Pancreas (tissue), 10 donors: Measurements from ENCODE around the gene STKLD1. TPM values are rescaled to one million over a fixed set of nuclear protein-coding genes. Genes with fewer than 3 reads are reported as not detected.
A peak's percentile ranks its signal among the peaks of the same experiment; 100 is the strongest.
"Not testable (repeated sequence)": the region's sequence is repeated elsewhere in the genome, so short reads cannot be mapped to it uniquely, and the experiment has no call there.

Experiments
- ATAC-seq, 4 donors: fragments of 200-7000 bp; cut with Tn5 transposase; one replicate each; pipeline versions ENCODE4 v1.8.0 to v1.9.1; 2020; ENCODE audit warnings: mild to moderate bottlenecking in 4 of 4, moderate library complexity in 4 of 4
- DNase-seq, 6 donors: peaks; one replicate each; pipeline ENCODE4 v3.0.0-alpha.2; 2020
- FAIRE-seq: peaks from 2 replicates; lab custom pipeline; 2012; peaks lifted over from hg19 to GRCh38; lab: Jason Lieb, UNC
- H3K27ac ChIP-seq, 4 donors: fragments of 200-600 bp; sonication (generic); 1 replicate in 3 of 4; 2 replicates in 1 of 4; pipeline versions ENCODE4 v1.5.0 to v1.8.0; 2020
- H3K27me3 ChIP-seq, 4 donors: fragments of 200-600 bp; one replicate each; pipeline ENCODE4 v1.8.0; 2021
- H3K36me3 ChIP-seq, 3 donors: fragments of 200-600 bp; sonication (generic) in 1 of 3; one replicate each; pipeline versions ENCODE4 v1.5.0 to v1.8.0; 2020 to 2021
- H3K4me1 ChIP-seq, 3 donors: fragments of 200-600 bp; one replicate each; pipeline ENCODE4 v1.8.0; 2021
- H3K4me3 ChIP-seq, 4 donors: fragments of 200-600 bp; sonication (generic) in 2 of 4; one replicate each; pipeline versions ENCODE4 v1.5.0 to v1.8.0; 2020 to 2021
- H3K9me3 ChIP-seq, 4 donors: fragments of 200-600 bp; one replicate each; pipeline ENCODE4 v1.8.0; 2021
- WGBS, 2 donors: extraction: QIAGEN DNeasy Blood & Tissue Kit; methylation state at CpG; one replicate each; pipeline ENCODE4 v1.1.7; 2013; 5-methylcytosine and 5-hydroxymethylcytosine counted together
- intact Hi-C, 3 donors: fragments of 100-400 bp; cut with DNase I; formaldehyde crosslinking; loops; one replicate each; pipeline versions ENCODE4 v1.11.1 to v1.14.2; 2022
- polyA plus RNA-seq, 2 donors: library from polyadenylated mRNA; stranded (reverse); fragments of 200-250 nt; gene quantifications; one replicate each; pipeline ENCODE4 v1.2.3, GENCODE V29; 2013
- total RNA-seq, 6 donors: library from RNA; stranded (reverse); fragmentation: NEBNext Ultra II Directional in 4 of 6; extraction: Animal tissue kit (Norgen Biotek cat#: 25700) in 4 of 6; gene quantifications; one replicate each; pipeline versions ENCODE4 v1.2.1 to v1.2.4, GENCODE V29; 2021 to 2023
- TF ChIP-seq, protein P1 (sequence below), 4 donors: fragments of 200-600 bp; sonication (generic) in 3 of 4; IDR thresholded peaks; one replicate each; pipeline versions ENCODE4 v1.5.0 to v1.8.0; 2021; ENCODE audit warnings: antibody characterized with exemption in 4 of 4
- donor health status: healthy with polysubstance abuse.
- donor health status: DM: no; HTN: no; CAD: no; lungs with moderate emphysema.
- donor health status: DM: no; HTN: no; CAD: no.
- donor health status: control.
- donor health status: control.
- donor health status: Bipolar disorder and iron deficiency.
- donor health status: DM: yes; HTN: yes; CAD: no.
- donor health status: DM: no; HTN: no; CAD: no.
- donor health status: DM: no; HTN: no; CAD: no.
- donor health status: DM: yes; HTN: yes; CAD: no.

Gene STKLD1
- total and polyA plus RNA-seq, 8 donors = 0.31 to 3.1 (median 0.76) TPM

DNA sequence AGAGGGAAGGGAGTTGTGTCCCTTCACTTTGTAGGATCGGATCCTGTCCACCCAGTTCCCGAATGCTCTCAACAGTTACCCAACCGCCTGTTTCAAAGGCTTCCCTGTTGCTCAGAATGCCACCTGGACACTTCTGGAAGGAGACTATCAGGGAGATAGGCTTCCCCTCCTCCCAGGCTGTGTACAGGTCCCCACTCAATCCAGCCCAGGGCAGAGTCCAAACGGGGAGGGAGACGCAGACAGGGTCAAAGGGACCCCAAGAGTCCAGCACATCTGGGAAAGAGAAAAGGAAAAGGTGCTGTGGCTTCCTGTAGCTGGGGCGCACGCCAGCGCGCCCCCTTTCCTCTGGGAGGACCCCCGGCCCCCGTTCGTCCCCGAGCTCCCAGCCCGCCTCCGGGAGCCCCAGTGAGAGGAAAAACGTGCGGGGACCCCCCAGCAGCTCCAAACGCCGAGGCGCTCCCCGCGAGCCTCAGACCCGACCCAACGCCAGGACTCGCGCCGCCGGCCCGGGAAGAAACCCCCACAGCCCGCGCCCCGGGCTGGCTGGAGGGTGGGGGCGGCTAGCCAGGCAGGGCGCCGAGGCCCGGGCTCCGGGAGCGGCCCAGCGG lies 946 bp upstream of the STKLD1 start:
- H3K9me3 ChIP-seq = no peaks in the 10 kb centered on the region
- DNase-seq = peak in 5 of 6 donors; percentile 50 to 82 (median 56)
- peaks cover 23 to 49% (median 33%) of the 10 kb centered on the region in 3 donors for H3K4me1 ChIP-seq
- FAIRE-seq = no peak
- 0 to 1% methylated on average over 27 to 39 of the region's 39 CpGs for WGBS, 2 donors
- intact Hi-C loops = no loop called here
- no peaks in the 10 kb centered on the region for H3K36me3 ChIP-seq
- TF ChIP-seq, protein P1, sequence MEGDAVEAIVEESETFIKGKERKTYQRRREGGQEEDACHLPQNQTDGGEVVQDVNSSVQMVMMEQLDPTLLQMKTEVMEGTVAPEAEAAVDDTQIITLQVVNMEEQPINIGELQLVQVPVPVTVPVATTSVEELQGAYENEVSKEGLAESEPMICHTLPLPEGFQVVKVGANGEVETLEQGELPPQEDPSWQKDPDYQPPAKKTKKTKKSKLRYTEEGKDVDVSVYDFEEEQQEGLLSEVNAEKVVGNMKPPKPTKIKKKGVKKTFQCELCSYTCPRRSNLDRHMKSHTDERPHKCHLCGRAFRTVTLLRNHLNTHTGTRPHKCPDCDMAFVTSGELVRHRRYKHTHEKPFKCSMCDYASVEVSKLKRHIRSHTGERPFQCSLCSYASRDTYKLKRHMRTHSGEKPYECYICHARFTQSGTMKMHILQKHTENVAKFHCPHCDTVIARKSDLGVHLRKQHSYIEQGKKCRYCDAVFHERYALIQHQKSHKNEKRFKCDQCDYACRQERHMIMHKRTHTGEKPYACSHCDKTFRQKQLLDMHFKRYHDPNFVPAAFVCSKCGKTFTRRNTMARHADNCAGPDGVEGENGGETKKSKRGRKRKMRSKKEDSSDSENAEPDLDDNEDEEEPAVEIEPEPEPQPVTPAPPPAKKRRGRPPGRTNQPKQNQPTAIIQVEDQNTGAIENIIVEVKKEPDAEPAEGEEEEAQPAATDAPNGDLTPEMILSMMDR (IDR thresholded peaks at IDR 0.05) = no peak
- no peaks in the 10 kb centered on the region for H3K27me3 ChIP-seq
- peak overlapping the region; percentile 75 to 100 (median 98) for H3K4me3 ChIP-seq
- peak overlapping the region; percentile 93 to 98 (median 95) for H3K27ac ChIP-seq
- peak; percentile 19 to 42 (median 41) for ATAC-seq

DNA sequence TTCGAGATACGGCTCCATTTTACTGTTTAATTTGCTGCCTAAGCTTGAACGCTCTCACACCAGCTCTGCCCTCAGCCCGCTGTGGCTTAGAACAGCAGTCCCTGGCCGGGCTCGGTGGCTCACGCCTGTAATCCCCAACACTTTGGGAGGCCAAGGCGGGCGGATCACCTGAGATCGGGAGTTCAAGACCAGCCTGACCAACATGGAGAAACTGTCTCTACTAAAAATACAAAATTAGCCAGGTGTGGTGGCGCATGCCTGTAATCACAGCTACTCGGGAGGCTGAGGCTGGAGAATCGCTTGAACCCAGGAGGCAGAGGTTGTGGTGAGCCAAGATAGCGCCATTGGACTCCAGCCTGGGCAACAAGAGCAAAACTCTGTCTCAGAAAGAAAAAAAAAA lies 1.1 kb downstream of the STKLD1 start:
- H3K9me3 ChIP-seq, H3K36me3 ChIP-seq, ATAC-seq, FAIRE-seq, H3K27me3 ChIP-seq, H3K4me3 ChIP-seq, H3K27ac ChIP-seq, intact Hi-C loops: not testable (repeated sequence)
- DNase-seq = peak in 1 of 6 donors; percentile 19
- 83 to 86% methylated on average over 14 of the region's 14 CpGs for WGBS, 2 donors
- H3K4me1 ChIP-seq = peaks cover 9 to 28% (median 13%) of the 10 kb centered on the region in 3 donors

DNA sequence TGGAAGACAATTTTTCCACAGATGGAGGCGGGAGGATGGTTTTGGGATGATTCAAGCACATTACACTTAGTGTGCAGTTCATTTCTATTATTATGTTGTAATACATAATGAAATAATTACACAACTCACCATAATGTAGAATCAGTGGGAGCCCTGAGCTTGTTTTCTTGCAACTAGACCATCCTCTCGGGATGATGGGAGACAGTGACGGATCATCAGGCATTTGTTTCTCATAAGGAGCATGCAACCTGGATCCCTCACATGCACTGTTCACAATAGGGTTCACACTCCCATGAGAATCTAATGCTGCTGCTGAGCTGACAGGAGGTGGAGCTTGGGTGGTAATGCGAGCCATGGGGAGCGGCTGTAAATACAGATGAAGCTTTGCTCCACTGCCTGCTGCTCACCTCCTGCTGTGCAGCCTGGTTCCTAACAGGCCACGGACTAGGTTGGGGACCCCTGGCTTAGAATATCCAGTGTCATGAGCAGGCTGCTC lies 1.6 kb downstream of the STKLD1 start:
- no peaks in the 10 kb centered on the region for H3K9me3 ChIP-seq
- H3K27ac ChIP-seq = no peak overlapping the region
- no peaks in the 10 kb centered on the region for H3K36me3 ChIP-seq
- intact Hi-C loops = no loop called here
- no peak for ATAC-seq
- peak in 1 of 6 donors; percentile 28 for DNase-seq
- TF ChIP-seq, protein P1 (IDR thresholded peaks at IDR 0.05) = no peak
- H3K4me3 ChIP-seq = no peak overlapping the region
- no peak for FAIRE-seq
- WGBS, 2 donors = 61 to 64% methylated on average over 6 of the region's 6 CpGs
- H3K27me3 ChIP-seq = no peaks in the 10 kb centered on the region
- H3K4me1 ChIP-seq = peaks cover 4 to 23% (median 11%) of the 10 kb centered on the region in 3 donors

DNA sequence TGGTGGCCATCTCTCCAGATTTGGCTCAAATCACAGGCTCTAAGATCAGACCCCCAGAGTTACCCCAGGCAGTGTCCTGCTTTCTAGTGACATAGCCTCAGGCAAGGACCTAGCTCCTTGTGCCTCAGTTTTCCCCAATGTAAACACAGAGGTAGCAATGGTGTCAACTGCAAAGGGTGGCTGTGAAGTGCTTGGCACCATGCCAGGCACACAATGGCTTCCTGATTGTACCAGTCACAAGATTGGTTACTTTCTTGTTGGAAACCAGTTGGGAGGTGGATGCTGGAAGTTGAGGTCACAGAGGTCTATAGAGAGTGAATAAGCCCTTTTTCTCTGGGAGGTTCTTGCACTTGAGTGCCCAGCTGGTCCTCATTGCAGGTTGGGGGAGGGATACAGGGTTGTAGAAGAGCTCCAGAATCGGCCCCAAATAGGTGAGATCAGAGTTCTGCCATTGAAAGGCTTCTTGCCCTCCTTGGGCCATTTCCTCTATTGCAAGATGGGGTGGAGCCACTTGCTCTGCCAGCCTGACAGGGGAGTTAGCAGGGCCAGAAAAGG lies 2.3 kb downstream of the STKLD1 start:
- ATAC-seq = no peak
- no peak overlapping the region for H3K27ac ChIP-seq
- peak in 1 of 6 donors; percentile 23 for DNase-seq
- WGBS, 2 donors = 68 to 88% methylated on average over 1 of the region's 1 CpG
- intact Hi-C loops = no loop called here
- H3K36me3 ChIP-seq = no peaks in the 10 kb centered on the region
- H3K4me1 ChIP-seq = peaks cover 0 to 16% (median 11%) of the 10 kb centered on the region in 3 donors
- TF ChIP-seq, protein P1 (IDR thresholded peaks at IDR 0.05) = no peak
- H3K9me3 ChIP-seq = no peaks in the 10 kb centered on the region
- FAIRE-seq = no peak
- H3K4me3 ChIP-seq = no peak overlapping the region
- H3K27me3 ChIP-seq = no peaks in the 10 kb centered on the region

DNA sequence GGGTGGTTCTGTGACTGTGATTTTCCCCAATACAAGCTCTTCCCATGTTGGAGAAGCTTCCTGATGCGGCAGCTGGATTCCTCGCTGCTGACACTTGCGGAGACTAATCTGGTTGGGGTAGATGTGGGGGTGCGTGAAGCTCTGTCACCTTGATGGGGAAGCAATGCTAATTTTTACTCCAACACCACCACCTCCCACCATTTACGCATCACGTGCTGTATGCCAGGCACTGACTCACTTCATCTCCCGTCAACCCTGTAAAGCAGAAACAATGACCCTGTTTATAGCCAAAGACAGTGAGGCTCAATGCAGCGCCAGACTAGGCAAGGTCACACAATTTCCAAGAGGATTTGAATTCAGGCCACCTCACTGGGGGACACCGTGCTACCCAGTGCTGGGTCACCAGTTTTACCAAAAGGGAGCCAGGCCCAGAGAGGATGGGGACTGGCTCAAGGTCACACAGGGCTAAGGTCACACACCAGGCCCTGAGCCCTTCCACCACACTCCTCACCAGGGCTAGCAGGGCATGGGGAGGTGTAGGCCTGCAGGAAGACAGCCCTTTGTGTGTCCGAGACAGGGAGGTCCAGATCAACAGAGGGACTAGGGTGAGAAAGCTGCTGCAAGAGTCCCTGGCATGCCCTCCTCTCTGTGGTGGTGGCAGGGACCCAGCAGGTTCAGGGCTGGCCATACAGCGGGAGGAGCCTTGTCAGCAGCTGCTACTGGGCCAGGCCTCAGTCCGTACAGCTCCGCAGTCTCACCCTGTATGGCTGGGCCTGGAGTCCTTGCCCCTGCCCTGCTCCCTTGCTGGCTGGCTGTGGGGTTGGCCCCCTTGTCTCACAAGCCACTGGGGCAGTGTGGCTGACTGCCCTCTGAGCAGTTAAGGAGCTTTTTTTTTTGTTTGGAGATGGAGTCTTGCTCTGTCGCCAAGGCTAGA lies 3.3 kb downstream of the STKLD1 start:
- FAIRE-seq (no peak), ATAC-seq (no peak), DNase-seq (peak in 1 of 6 donors; percentile 11)
- H3K4me3 ChIP-seq = no peak overlapping the region
- intact Hi-C loops = no loop called here
- no peaks in the 10 kb centered on the region for H3K27me3 ChIP-seq
- WGBS, 2 donors = 93 to 94% methylated on average over 13 to 14 of the region's 14 CpGs
- no peak overlapping the region for H3K27ac ChIP-seq
- peaks cover 0 to 7% (median 3%) of the 10 kb centered on the region in 3 donors for H3K4me1 ChIP-seq
- no peaks in the 10 kb centered on the region for H3K9me3 ChIP-seq
- no peaks in the 10 kb centered on the region for H3K36me3 ChIP-seq
- TF ChIP-seq, protein P1 (IDR thresholded peaks at IDR 0.05) = no peak
